Tongue (tissue), 2 donors: Measurements from ENCODE around the gene FGD5. TPM values are rescaled to one million over a fixed set of nuclear protein-coding genes. Genes with fewer than 3 reads are reported as not detected.

Experiments used
- DNase-seq: peaks from one replicate; pipeline ENCODE4 v3.0.0-alpha.2; 2015
- total RNA-seq: library from RNA; depleted of rRNA; stranded (reverse); fragments of >200 nt; gene quantifications from one replicate; pipeline ENCODE4 v1.2.3, GENCODE V29; 2014

FGD5 gene
- 26.1 TPM for total RNA-seq

GRCh38 chr3:14818804-14819500 is at the start of gene FGD5:
Gene FGD5, plus strand, starts transcription at chr3:14818962. Its CDS starts 110 bp downstream, at chr3:14819072.
- DNase-seq = no peak

- no peak for DNase-seq
Observed at GRCh38 chr3:14769544-14770325, 49.0 kb upstream of the FGD5 start.

GRCh38 chr3:14770591-14770990 is 48.2 kb upstream of the FGD5 start:
- DNase-seq = no peak

GRCh38 chr3:14771593-14772497 is 46.9 kb upstream of the FGD5 start:
- no peak for DNase-seq

GRCh38 chr3:14772533-14773138 is 46.1 kb upstream of the FGD5 start:
- no peak for DNase-seq

GRCh38 chr3:14773281-14773680 is 45.5 kb upstream of the FGD5 start:
- DNase-seq = no peak

GRCh38 chr3:14773691-14774128 is 45.1 kb upstream of the FGD5 start:
- no peak for DNase-seq

- DNase-seq = no peak
Observed at GRCh38 chr3:14774431-14774830, 44.3 kb upstream of the FGD5 start.

GRCh38 chr3:14775011-14775410 is 43.8 kb upstream of the FGD5 start:
- no peak for DNase-seq

GRCh38 chr3:14775563-14775962 is 43.2 kb upstream of the FGD5 start:
- DNase-seq = no peak

GRCh38 chr3:14779069-14779685 is 39.6 kb upstream of the FGD5 start:
- no peak for DNase-seq

GRCh38 chr3:14780927-14781507 is 37.7 kb upstream of the FGD5 start:
- DNase-seq = peak; percentile 51

- DNase-seq = no peak
Observed at GRCh38 chr3:14783480-14784086, 35.2 kb upstream of the FGD5 start.

GRCh38 chr3:14784087-14784681 is 34.6 kb upstream of the FGD5 start:
- DNase-seq = peak; percentile 45

GRCh38 chr3:14785207-14786155 is 33.3 kb upstream of the FGD5 start:
- no peak for DNase-seq

GRCh38 chr3:14786369-14786768 is 32.4 kb upstream of the FGD5 start:
- no peak for DNase-seq

GRCh38 chr3:14787630-14788029 is 31.1 kb upstream of the FGD5 start:
- no peak for DNase-seq

- DNase-seq = no peak
Observed at GRCh38 chr3:14788644-14789043, 30.1 kb upstream of the FGD5 start.

GRCh38 chr3:14789221-14789620 is 29.5 kb upstream of the FGD5 start:
- DNase-seq = no peak
